Panc1 (cell line): ENCODE data around the gene PPP2R3A.

Experiments used
- POLR2AphosphoS5 ChIP-seq: IDR thresholded peaks from 2 replicates; pipeline ENCODE4 v1.6.1; 2012; ENCODE audit warnings: mild to moderate bottlenecking, low read depth, low read length, moderate library complexity
- REST ChIP-seq, 2 experiments: IDR thresholded peaks; 2 replicates each; pipeline ENCODE4 v1.6.1; 2011 to 2012; ENCODE audit warnings: low read depth in 2 of 2, control low read depth in 1 of 2, low read length in 1 of 2, mild to moderate bottlenecking in 1 of 2, moderate library complexity in 1 of 2; ENCODE audit not compliant: insufficient read depth in 1 of 2
- SIN3A ChIP-seq: IDR thresholded peaks from 2 replicates; pipeline ENCODE4 v1.6.1; 2012; ENCODE audit warnings: low read depth, mild to moderate bottlenecking, low read length, moderate library complexity, borderline replicate concordance; ENCODE audit not compliant: insufficient read depth
- TF ChIP-seq, protein P1 (sequence below): fragments of 450-650 bp; IDR thresholded peaks from 2 replicates; pipeline ENCODE4 v1.5.1; 2017; ENCODE audit warnings: mild to moderate bottlenecking

- TF ChIP-seq, protein P1, sequence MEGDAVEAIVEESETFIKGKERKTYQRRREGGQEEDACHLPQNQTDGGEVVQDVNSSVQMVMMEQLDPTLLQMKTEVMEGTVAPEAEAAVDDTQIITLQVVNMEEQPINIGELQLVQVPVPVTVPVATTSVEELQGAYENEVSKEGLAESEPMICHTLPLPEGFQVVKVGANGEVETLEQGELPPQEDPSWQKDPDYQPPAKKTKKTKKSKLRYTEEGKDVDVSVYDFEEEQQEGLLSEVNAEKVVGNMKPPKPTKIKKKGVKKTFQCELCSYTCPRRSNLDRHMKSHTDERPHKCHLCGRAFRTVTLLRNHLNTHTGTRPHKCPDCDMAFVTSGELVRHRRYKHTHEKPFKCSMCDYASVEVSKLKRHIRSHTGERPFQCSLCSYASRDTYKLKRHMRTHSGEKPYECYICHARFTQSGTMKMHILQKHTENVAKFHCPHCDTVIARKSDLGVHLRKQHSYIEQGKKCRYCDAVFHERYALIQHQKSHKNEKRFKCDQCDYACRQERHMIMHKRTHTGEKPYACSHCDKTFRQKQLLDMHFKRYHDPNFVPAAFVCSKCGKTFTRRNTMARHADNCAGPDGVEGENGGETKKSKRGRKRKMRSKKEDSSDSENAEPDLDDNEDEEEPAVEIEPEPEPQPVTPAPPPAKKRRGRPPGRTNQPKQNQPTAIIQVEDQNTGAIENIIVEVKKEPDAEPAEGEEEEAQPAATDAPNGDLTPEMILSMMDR = no peak
- TF ChIP-seq REST (IDR thresholded peaks at IDR 0.05; ENCODE audit: insufficient read depth in 1 of 2, low read depth in 2 of 2, low read length in 1 of 2) (no peak), POLR2AphosphoS5 (no peak), SIN3A (no peak)
Observed at GRCh38 chr3:135964160-135964955, 1.2 kb upstream of the PPP2R3A start.
